HCT116 (cell line): Measurements from ENCODE around the gene GABRG1. TPM values are rescaled to one million over a fixed set of nuclear protein-coding genes. Genes with fewer than 3 reads are reported as not detected.

Source experiments
- ATAC-seq: fragments of 200-7000 bp; cut with Tn5 transposase; 2 replicates; pipeline ENCODE4 v1.9.1; 2020; ENCODE audit warnings: mild to moderate bottlenecking, moderate library complexity
- BruUV-seq: library from RNA; stranded (reverse); fragments of 400-500 nt; replicated peaks from 2 replicates; lab custom pipeline; 2021; lab: Mats Ljungman, UMichigan
- CTCF ChIA-PET: fragments of 300-600 bp; sonication (Branson Sonifier 250); formaldehyde crosslinking; loops from one replicate; lab custom pipeline; 2021; ENCODE audit warnings: antibody characterized with exemption; lab: Charles Lee
- POLR2A ChIA-PET: fragments of 300-600, 350-600 bp; sonication (Branson Sonifier 250); formaldehyde crosslinking; loops from one replicate; lab custom pipeline; 2021; ENCODE audit warnings: antibody characterized with exemption; lab: Charles Lee
- RAD21 ChIA-PET, 2 experiments: fragments of 300-600 bp; sonication (Branson Sonifier 250); formaldehyde crosslinking; loops; one replicate each; lab custom pipeline; 2023; ENCODE audit warnings: low total read pairs in 2 of 2; ENCODE audit not compliant: uncharacterized antibody in 2 of 2, unreplicated experiment in 2 of 2, low non-redundant PET in 1 of 2; lab: Charles Lee
- DNase-seq: peaks from one replicate; pipeline ENCODE4 v3.0.0-alpha.2; 2010; ENCODE audit warnings: low read depth, low spot score
- H2AFZ ChIP-seq: fragments of 200-600 bp; shearing (Covaris generic), sonication (generic); 2 replicates; pipeline ENCODE4 v1.6.1; 2017; ENCODE audit warnings: low read depth, mixed run types, mixed read lengths, antibody characterized with exemption, low read length; ENCODE audit not compliant: poor library complexity, severe bottlenecking
- H3K27ac ChIP-seq: 2 replicates; pipeline ENCODE4 v1.5.1; 2012; ENCODE audit warnings: low read depth, low read length
- H3K27me3 ChIP-seq: fragments of 200-600 bp; sonication (generic); 2 replicates; pipeline ENCODE4 v1.6.1; 2016; ENCODE audit warnings: mixed run types, low read length, mixed read lengths; ENCODE audit not compliant: insufficient read depth
- H3K36me3 ChIP-seq, 2 experiments: fragments of 200-500 bp in 1 of 2; fragments of 200-600 bp in 1 of 2; sonication (Bioruptor generic) in 1 of 2; sonication (generic) in 1 of 2; 2 replicates each; pipeline versions ENCODE4 v1.5.1 to v1.6.1; 2014 to 2016; ENCODE audit warnings: low read length in 2 of 2, inconsistent platforms in 1 of 2, mixed read lengths in 1 of 2, mixed run types in 1 of 2; ENCODE audit not compliant: insufficient read depth in 2 of 2, control insufficient read depth in 1 of 2
- H3K4me1 ChIP-seq, 2 experiments: fragments of 200-600 bp in 1 of 2; sonication (generic) in 1 of 2; 2 replicates each; pipeline versions ENCODE4 v1.5.1 to v1.6.1; 2012 to 2017; ENCODE audit warnings: low read length in 2 of 2, inconsistent platforms in 1 of 2, mild to moderate bottlenecking in 1 of 2, mixed read lengths in 1 of 2, mixed run types in 1 of 2, moderate library complexity in 1 of 2; ENCODE audit not compliant: insufficient read depth in 2 of 2, control insufficient read depth in 1 of 2
- H3K4me2 ChIP-seq: fragments of 200-600 bp; sonication (generic); 2 replicates; pipeline ENCODE4 v1.6.1; 2017; ENCODE audit warnings: mixed run types, low read length, mixed read lengths
- H3K4me3 ChIP-seq, 2 experiments: fragments of 200-600 bp in 1 of 2; sonication (generic) in 1 of 2; replicated peaks in 1 of 2; 2 replicates each; pipeline ENCODE4 v1.5.1; 2011 to 2016; ENCODE audit warnings: low read length in 2 of 2, control low read depth in 1 of 2, low read depth in 1 of 2, mild to moderate bottlenecking in 1 of 2, mixed read lengths in 1 of 2, mixed run types in 1 of 2
- H3K79me2 ChIP-seq: fragments of 200-600 bp; sonication (generic); 2 replicates; pipeline ENCODE4 v1.6.1; 2017; ENCODE audit warnings: mild to moderate bottlenecking, mixed run types, low read length, moderate library complexity, mixed read lengths; ENCODE audit not compliant: insufficient read depth
- H3K9ac ChIP-seq: fragments of 200-600 bp; sonication (generic); 2 replicates; pipeline ENCODE4 v1.6.1; 2016; ENCODE audit warnings: low read length, mixed read lengths
- H3K9me2 ChIP-seq: fragments of 200-600 bp; sonication (generic), shearing (Covaris generic); 2 replicates; pipeline ENCODE4 v1.6.1; 2017; ENCODE audit warnings: mixed run types, mild to moderate bottlenecking, moderate library complexity; ENCODE audit not compliant: insufficient read depth
- H3K9me3 ChIP-seq, 2 experiments: fragments of 200-500 bp in 1 of 2; fragments of 200-600 bp in 1 of 2; sonication (Bioruptor generic) in 1 of 2; sonication (generic) in 1 of 2; 2 replicates each; pipeline ENCODE4 v1.6.1; 2014 to 2017; ENCODE audit warnings: low read length in 2 of 2, mixed read lengths in 2 of 2, inconsistent platforms in 1 of 2, low read depth in 1 of 2, mild to moderate bottlenecking in 1 of 2, mixed run types in 1 of 2, moderate library complexity in 1 of 2; ENCODE audit not compliant: control insufficient read depth in 1 of 2, insufficient read depth in 1 of 2
- H4K20me1 ChIP-seq: fragments of 200-600 bp; sonication (generic), shearing (Covaris generic); 2 replicates; pipeline ENCODE4 v1.6.1; 2017; ENCODE audit warnings: mixed run types, mild to moderate bottlenecking, moderate library complexity; ENCODE audit not compliant: insufficient read depth
- CBX3 ChIP-seq: IDR thresholded peaks from 2 replicates; pipeline ENCODE4 v1.6.1; 2012; ENCODE audit warnings: low read depth
- CEBPB ChIP-seq: IDR thresholded peaks from 2 replicates; pipeline ENCODE4 v1.6.1; 2012; ENCODE audit warnings: low read depth
- EZH2 ChIP-seq: fragments of 200-600 bp; sonication (generic); IDR thresholded peaks from 2 replicates; pipeline ENCODE4 v1.6.1; 2017; ENCODE audit warnings: antibody characterized with exemption, mixed run types
- EZH2phosphoT487 ChIP-seq: fragments of 200-600 bp; IDR thresholded peaks from 2 replicates; pipeline ENCODE4 v1.6.1; 2018; ENCODE audit warnings: antibody characterized with exemption, borderline replicate concordance
- JUND ChIP-seq: IDR thresholded peaks from 2 replicates; pipeline ENCODE4 v1.6.1; 2012
- MAX ChIP-seq: IDR thresholded peaks from 2 replicates; pipeline ENCODE4 v1.6.1; 2012
- POLR2A ChIP-seq: IDR thresholded peaks from 2 replicates; pipeline ENCODE4 v1.7.0; 2011; ENCODE audit warnings: borderline replicate concordance; ENCODE audit not compliant: insufficient read depth, insufficient read length; ENCODE audit errors: extremely low read depth
- POLR2AphosphoS5 ChIP-seq: IDR thresholded peaks from 2 replicates; pipeline ENCODE4 v1.6.1; 2011; ENCODE audit warnings: mild to moderate bottlenecking, low read depth, low read length, moderate library complexity
- RAD21 ChIP-seq: IDR thresholded peaks from 2 replicates; pipeline ENCODE4 v1.6.1; 2012; ENCODE audit warnings: low read depth, mild to moderate bottlenecking
- SP1 ChIP-seq: IDR thresholded peaks from 2 replicates; pipeline ENCODE4 v1.6.1; 2012; ENCODE audit warnings: low read depth
- ZBTB33 ChIP-seq: IDR thresholded peaks from 2 replicates; pipeline ENCODE4 v1.6.1; 2011; ENCODE audit warnings: mild to moderate bottlenecking, low read length, moderate library complexity; ENCODE audit not compliant: insufficient replicate concordance; ENCODE audit errors: extremely low read depth
- ZFX ChIP-seq: fragments of 450-650 bp; IDR thresholded peaks from 2 replicates; pipeline ENCODE4 v1.6.1; 2017
- ZNF274 ChIP-seq: fragments of 200-500 bp; sonication (Bioruptor generic); IDR thresholded peaks from 2 replicates; pipeline ENCODE4 v1.6.1; 2014; ENCODE audit warnings: mild to moderate bottlenecking, low read depth, low read length, inconsistent platforms
- intact Hi-C: fragments of 100-400 bp; cut with micrococcal nuclease; formaldehyde crosslinking; loops from 2 replicates; pipeline ENCODE4 v1.10.0; 2022
- total RNA-seq: library from RNA; stranded (reverse); gene quantifications from one replicate; pipeline ENCODE4 v1.2.1, GENCODE V29; 2021; ENCODE audit not compliant: unreplicated experiment

Gene GABRG1
- total RNA-seq, 1 experiment from 2014 or later, result not detected

- CTCF ChIA-PET, result no interaction called here
- Histone ChIP-seq H4K20me1 (no peaks in the 10 kb centered on the region), H3K79me2 (no peaks in the 10 kb centered on the region), H3K27ac (no peak overlapping the region), H3K27me3 (no peaks in the 10 kb centered on the region), H3K9ac (no peak overlapping the region), H3K4me1 (no peaks in the 10 kb centered on the region), H3K4me2 (no peak overlapping the region), H3K9me2 (no peaks in the 10 kb centered on the region), H3K9me3 (peaks cover 0 to 4% of the 10 kb centered on the region in 2 experiments; a peak in 2 of 4 replicates), H3K36me3 (no peaks in the 10 kb centered on the region), H2AFZ (no peak overlapping the region), H3K4me3 (no peak overlapping the region)
- intact Hi-C loops, result no loop called here
- TF ChIP-seq SP1 (no peak), POLR2AphosphoS5 (no peak), CBX3 (no peak), JUND (no peak), ZFX (no peak), CEBPB (no peak), ZBTB33 (no peak), EZH2 (no peak), ZNF274 (no peak), POLR2A (no peak), MAX (no peak), EZH2phosphoT487 (no peak), RAD21 (no peak)
- RAD21 ChIA-PET, result no interaction called here
- BruUV-seq, result no TSS peak
- POLR2A ChIA-PET, result no interaction called here
- ATAC-seq (no peak), DNase-seq (no peak)
Measured at GRCh38 chr4:46081674-46082073, 42.2 kb downstream of the GABRG1 start.
